ENCODE data around the gene SH3GLB2.

DNA sequence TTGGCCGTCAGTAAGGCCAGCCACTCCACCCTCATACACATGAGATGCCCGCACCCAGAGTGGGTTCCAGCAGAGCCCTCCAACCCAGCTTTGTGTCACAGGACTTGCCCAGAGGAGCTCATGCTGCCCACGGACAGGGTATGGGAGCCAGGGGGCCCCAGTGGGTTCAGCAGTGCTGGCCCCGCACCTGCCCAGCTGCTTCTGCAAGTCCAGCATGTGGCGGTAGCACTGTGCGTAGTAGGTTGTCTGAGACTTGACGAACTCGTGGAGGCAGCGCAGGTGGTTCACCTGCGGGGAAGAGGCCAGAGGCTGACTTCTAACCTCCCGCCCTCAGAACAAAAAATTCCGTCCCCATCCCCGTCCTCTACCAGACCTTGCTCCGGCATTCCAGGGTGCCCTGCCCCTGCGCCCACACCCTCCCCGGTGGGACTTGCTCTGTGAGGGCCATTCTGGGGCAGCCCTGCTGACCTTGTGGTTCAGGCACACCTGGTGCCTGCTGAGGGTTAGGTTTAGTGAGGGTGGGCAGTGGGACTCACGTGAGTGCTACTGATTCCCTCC, 18.5 kb downstream of the SH3GLB2 start:
- TF ChIP-seq, protein P1, sequence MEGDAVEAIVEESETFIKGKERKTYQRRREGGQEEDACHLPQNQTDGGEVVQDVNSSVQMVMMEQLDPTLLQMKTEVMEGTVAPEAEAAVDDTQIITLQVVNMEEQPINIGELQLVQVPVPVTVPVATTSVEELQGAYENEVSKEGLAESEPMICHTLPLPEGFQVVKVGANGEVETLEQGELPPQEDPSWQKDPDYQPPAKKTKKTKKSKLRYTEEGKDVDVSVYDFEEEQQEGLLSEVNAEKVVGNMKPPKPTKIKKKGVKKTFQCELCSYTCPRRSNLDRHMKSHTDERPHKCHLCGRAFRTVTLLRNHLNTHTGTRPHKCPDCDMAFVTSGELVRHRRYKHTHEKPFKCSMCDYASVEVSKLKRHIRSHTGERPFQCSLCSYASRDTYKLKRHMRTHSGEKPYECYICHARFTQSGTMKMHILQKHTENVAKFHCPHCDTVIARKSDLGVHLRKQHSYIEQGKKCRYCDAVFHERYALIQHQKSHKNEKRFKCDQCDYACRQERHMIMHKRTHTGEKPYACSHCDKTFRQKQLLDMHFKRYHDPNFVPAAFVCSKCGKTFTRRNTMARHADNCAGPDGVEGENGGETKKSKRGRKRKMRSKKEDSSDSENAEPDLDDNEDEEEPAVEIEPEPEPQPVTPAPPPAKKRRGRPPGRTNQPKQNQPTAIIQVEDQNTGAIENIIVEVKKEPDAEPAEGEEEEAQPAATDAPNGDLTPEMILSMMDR (conservative IDR thresholded peaks at IDR 0.05; ENCODE audit: low read length), result no peak
- no peak for TF ChIP-seq EZH2phosphoT487 (IDR thresholded peaks at IDR 0.05; ENCODE audit: borderline replicate concordance)
